ENCODE measurements around the gene EI24. TPM values are rescaled to one million over a fixed set of nuclear protein-coding genes. Genes with fewer than 3 reads are reported as not detected.

The EI24 gene
- total and polyA plus RNA-seq, 2 of the 8 experiments (the other 6 are each of a cell fraction or from before 2014, with no cell fraction given) = 135 to 264 TPM

DNA sequence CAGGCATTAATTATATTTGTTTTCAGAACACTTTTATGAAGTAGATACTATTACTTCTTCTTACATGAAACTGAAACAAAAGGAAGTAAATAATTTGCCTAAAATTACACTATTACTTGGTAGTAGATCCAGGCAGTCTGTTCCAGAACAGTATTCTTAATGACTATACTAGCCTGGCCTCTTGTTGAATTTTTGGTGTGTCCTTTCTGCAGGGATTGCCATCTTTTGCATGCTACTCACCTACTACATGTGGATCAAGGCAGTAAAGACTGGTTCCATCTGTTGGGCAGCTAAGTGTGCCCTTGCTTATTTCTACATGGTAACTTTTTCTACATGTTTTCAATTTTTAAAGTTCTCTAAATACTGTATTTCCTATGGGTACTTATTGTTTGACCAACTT is 36.1 kb downstream of the EI24 start:
- Histone ChIP-seq H3K27me3 (replicated peaks in 1 of 4; ENCODE audit: control insufficient read depth in 3 of 4, extremely low read depth in 1 of 4, insufficient read depth in 3 of 4, low read length in 3 of 4) (no peaks in the 10 kb centered on the region), H3K36me3 (ENCODE audit: control insufficient read depth in 2 of 4, insufficient read depth in 4 of 4, low read length in 3 of 4) (peaks cover 37 to 91% (median 72%) of the 10 kb centered on the region in 4 experiments), H2BK20ac (ENCODE audit: low read length) (no peak overlapping the region), H3K4me3 (ENCODE audit: extremely low read depth in 1 of 4, insufficient read depth in 2 of 4, low read depth in 3 of 4, low read length in 4 of 4) (no peak overlapping the region), H3K27ac (ENCODE audit: low read depth, low read length) (no peak overlapping the region), H3K23me2 (ENCODE audit: low read depth, low read length) (no peaks in the 10 kb centered on the region), H3K14ac (ENCODE audit: insufficient read length) (no peak overlapping the region), H2BK5ac (ENCODE audit: low read depth, low read length) (no peak overlapping the region), H3K9me3 (ENCODE audit: insufficient read depth in 2 of 2, low read depth in 1 of 2, low read length in 1 of 2) (no peaks in the 10 kb centered on the region), H2BK15ac (ENCODE audit: low read length) (no peak overlapping the region), H3K23ac (ENCODE audit: insufficient read length) (no peak overlapping the region), H3K18ac (ENCODE audit: extremely low read depth, low read length) (no peak overlapping the region), H2AFZ (ENCODE audit: low read length) (no peak overlapping the region), H4K20me1 (replicated peaks in 1 of 2; ENCODE audit: control insufficient read depth in 1 of 2, insufficient read depth in 2 of 2, low read length in 2 of 2) (peaks cover 0 to 5% of the 10 kb centered on the region in 2 experiments), H4K5ac (ENCODE audit: insufficient read length, low read depth, low read length) (no peak overlapping the region), H3K79me1 (ENCODE audit: low read depth, low read length) (no peaks in the 10 kb centered on the region), H3K4ac (replicated peaks; ENCODE audit: insufficient read length, low read depth, low read length) (no peak overlapping the region), H2AK5ac (ENCODE audit: low read depth, low read length) (no peak overlapping the region), H3K4me2 (ENCODE audit: insufficient read depth in 1 of 2, low read depth in 2 of 2, low read length in 2 of 2) (no peak overlapping the region), H3K9ac (replicated peaks in 1 of 4; ENCODE audit: extremely low read depth in 1 of 4, low read depth in 3 of 4, low read length in 3 of 4) (no peak overlapping the region), H3K4me1 (replicated peaks in 1 of 4; ENCODE audit: control insufficient read depth in 3 of 4, insufficient read depth in 4 of 4, low read length in 3 of 4) (no peaks in the 10 kb centered on the region), H3K56ac (replicated peaks; ENCODE audit: insufficient read length, low read depth, low read length) (no peak overlapping the region), H3K79me2 (ENCODE audit: control insufficient read depth in 1 of 2, insufficient read depth in 2 of 2, low read length in 2 of 2) (no peaks in the 10 kb centered on the region), H2BK12ac (ENCODE audit: low read depth, low read length) (no peak overlapping the region), H4K8ac (ENCODE audit: extremely low read depth, insufficient read depth, low read length) (no peak overlapping the region), H4K91ac (replicated peaks; ENCODE audit: insufficient read length, low read length) (no peak overlapping the region), H2BK120ac (replicated peaks; ENCODE audit: low read depth, low read length) (no peak overlapping the region)
- no peak for TF ChIP-seq CBX5 (IDR thresholded peaks at IDR 0.05; ENCODE audit: low read depth, low read length)
- no peak for TF ChIP-seq FOSL1 (IDR thresholded peaks at IDR 0.05; ENCODE audit: insufficient read depth, low read depth, low read length)
- TF ChIP-seq RFX5 (IDR thresholded peaks at IDR 0.05; ENCODE audit: borderline replicate concordance, low read depth, low read length) = no peak
- no peak for TF ChIP-seq POLR2A (IDR thresholded peaks at IDR 0.05; ENCODE audit: control extremely low read depth in 1 of 2, low read depth in 2 of 2, low read length in 2 of 2)
- no peak for TF ChIP-seq TBP (IDR thresholded peaks at IDR 0.05; ENCODE audit: low read depth, low read length)
- TF ChIP-seq CHD1 (IDR thresholded peaks at IDR 0.05; ENCODE audit: low read depth, low read length) = no peak
- TF ChIP-seq RXRA (IDR thresholded peaks at IDR 0.05; ENCODE audit: insufficient read depth, low read depth, low read length) = no peak
- no peak for TF ChIP-seq RBBP5 (IDR thresholded peaks at IDR 0.05; ENCODE audit: borderline replicate concordance, low read depth, low read length)
- TF ChIP-seq CHD2 (IDR thresholded peaks at IDR 0.05; ENCODE audit: low read length) = no peak
- TF ChIP-seq NRF1 (IDR thresholded peaks at IDR 0.05; ENCODE audit: low read depth, low read length) = no peak
- TF ChIP-seq SIN3A (conservative IDR thresholded peaks at IDR 0.05 in 1 of 2, IDR thresholded peaks at IDR 0.05 in 1 of 2; ENCODE audit: low read depth in 1 of 2, low read length in 2 of 2) = no peak
- TF ChIP-seq, protein P1, sequence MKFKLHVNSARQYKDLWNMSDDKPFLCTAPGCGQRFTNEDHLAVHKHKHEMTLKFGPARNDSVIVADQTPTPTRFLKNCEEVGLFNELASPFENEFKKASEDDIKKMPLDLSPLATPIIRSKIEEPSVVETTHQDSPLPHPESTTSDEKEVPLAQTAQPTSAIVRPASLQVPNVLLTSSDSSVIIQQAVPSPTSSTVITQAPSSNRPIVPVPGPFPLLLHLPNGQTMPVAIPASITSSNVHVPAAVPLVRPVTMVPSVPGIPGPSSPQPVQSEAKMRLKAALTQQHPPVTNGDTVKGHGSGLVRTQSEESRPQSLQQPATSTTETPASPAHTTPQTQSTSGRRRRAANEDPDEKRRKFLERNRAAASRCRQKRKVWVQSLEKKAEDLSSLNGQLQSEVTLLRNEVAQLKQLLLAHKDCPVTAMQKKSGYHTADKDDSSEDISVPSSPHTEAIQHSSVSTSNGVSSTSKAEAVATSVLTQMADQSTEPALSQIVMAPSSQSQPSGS (IDR thresholded peaks at IDR 0.05; ENCODE audit: low read length) = no peak
- POLR2A ChIA-PET (ENCODE audit: partially characterized antibody) = interaction anchor here (1.1 kb wide), 2 partner anchors 21 to 46 kb away, joined by 3 to 4 read pairs; no protein-coding TSS in a partner anchor
- CTCF ChIA-PET (ENCODE audit: partially characterized antibody) = no interaction called here
- no peak for FAIRE-seq
- DNase-seq (ENCODE audit: low read depth in 1 of 2, low spot score in 2 of 2) = no peak

Data from H1 (cell line).